ENCODE measurements around the gene STEAP2.

Gene STEAP2

GRCh38 chr7:90227259-90227658 lies 15.7 kb downstream of the STEAP2 start:
- TF ChIP-seq, protein P1, sequence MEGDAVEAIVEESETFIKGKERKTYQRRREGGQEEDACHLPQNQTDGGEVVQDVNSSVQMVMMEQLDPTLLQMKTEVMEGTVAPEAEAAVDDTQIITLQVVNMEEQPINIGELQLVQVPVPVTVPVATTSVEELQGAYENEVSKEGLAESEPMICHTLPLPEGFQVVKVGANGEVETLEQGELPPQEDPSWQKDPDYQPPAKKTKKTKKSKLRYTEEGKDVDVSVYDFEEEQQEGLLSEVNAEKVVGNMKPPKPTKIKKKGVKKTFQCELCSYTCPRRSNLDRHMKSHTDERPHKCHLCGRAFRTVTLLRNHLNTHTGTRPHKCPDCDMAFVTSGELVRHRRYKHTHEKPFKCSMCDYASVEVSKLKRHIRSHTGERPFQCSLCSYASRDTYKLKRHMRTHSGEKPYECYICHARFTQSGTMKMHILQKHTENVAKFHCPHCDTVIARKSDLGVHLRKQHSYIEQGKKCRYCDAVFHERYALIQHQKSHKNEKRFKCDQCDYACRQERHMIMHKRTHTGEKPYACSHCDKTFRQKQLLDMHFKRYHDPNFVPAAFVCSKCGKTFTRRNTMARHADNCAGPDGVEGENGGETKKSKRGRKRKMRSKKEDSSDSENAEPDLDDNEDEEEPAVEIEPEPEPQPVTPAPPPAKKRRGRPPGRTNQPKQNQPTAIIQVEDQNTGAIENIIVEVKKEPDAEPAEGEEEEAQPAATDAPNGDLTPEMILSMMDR (conservative IDR thresholded peaks at IDR 0.05; ENCODE audit: low read length) = no peak
- no peak for TF ChIP-seq EZH2phosphoT487 (IDR thresholded peaks at IDR 0.05; ENCODE audit: borderline replicate concordance)
- Histone ChIP-seq H3K4me3 (ENCODE audit: low read length, poor library complexity, severe bottlenecking) (no peak overlapping the region), H3K4me1 (ENCODE audit: insufficient read depth, low read length, poor library complexity, severe bottlenecking) (no peaks in the 10 kb centered on the region), H3K79me2 (ENCODE audit: insufficient read depth, low read length) (no peaks in the 10 kb centered on the region), H3K27me3 (ENCODE audit: insufficient read depth, low read length, poor library complexity, severe bottlenecking) (no peaks in the 10 kb centered on the region), H2AFZ (ENCODE audit: low read length) (no peak overlapping the region), H3K9me2 (replicated peaks; ENCODE audit: low read depth, low read length) (no peaks in the 10 kb centered on the region), H3F3A (ENCODE audit: low read depth) (no peaks in the 10 kb centered on the region), H4K20me1 (ENCODE audit: insufficient read depth, low read length, poor library complexity, severe bottlenecking) (no peaks in the 10 kb centered on the region), H3K4me2 (ENCODE audit: low read depth, low read length, poor library complexity, severe bottlenecking) (no peak overlapping the region), H3K9me3 (ENCODE audit: insufficient read depth, low read depth, low read length) (no peaks in the 10 kb centered on the region), H3K9ac (ENCODE audit: low read depth, low read length, poor library complexity, severe bottlenecking) (no peak overlapping the region), H3K36me3 (ENCODE audit: insufficient read depth, low read length) (no peaks in the 10 kb centered on the region)

DNA sequence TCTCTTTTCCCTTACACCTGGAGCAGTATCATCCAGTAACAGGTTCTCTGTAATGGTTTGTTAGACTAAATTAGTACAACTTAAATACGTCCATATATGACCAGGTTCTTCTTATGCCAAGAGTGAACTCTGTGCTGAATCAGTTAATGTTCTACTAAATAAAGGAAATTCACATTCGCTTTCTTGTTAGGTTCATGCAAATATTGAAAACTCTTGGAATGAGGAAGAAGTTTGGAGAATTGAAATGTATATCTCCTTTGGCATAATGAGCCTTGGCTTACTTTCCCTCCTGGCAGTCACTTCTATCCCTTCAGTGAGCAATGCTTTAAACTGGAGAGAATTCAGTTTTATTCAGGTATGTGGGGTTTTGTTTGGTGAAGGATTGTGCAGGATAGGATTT lies 18.1 kb downstream of the STEAP2 start:
- TF ChIP-seq, protein P1 (conservative IDR thresholded peaks at IDR 0.05; ENCODE audit: low read length) = no peak
- TF ChIP-seq EZH2phosphoT487 (IDR thresholded peaks at IDR 0.05; ENCODE audit: borderline replicate concordance) = no peak
- no peaks in the 10 kb centered on the region for H3K79me2 ChIP-seq (ENCODE audit: insufficient read depth, low read length)
- no peak overlapping the region for H3K9ac ChIP-seq (ENCODE audit: low read depth, low read length, poor library complexity, severe bottlenecking)

GRCh38 chr7:90230834-90231233 lies 19.3 kb downstream of the STEAP2 start:
- Histone ChIP-seq H3K9me2 (replicated peaks; ENCODE audit: low read depth, low read length) (no peaks in the 10 kb centered on the region), H3F3A (ENCODE audit: low read depth) (no peaks in the 10 kb centered on the region), H3K4me3 (ENCODE audit: low read length, poor library complexity, severe bottlenecking) (no peak overlapping the region), H3K27me3 (ENCODE audit: insufficient read depth, low read length, poor library complexity, severe bottlenecking) (no peaks in the 10 kb centered on the region), H4K20me1 (ENCODE audit: insufficient read depth, low read length, poor library complexity, severe bottlenecking) (no peaks in the 10 kb centered on the region), H3K36me3 (ENCODE audit: insufficient read depth, low read length) (no peaks in the 10 kb centered on the region), H3K79me2 (ENCODE audit: insufficient read depth, low read length) (no peaks in the 10 kb centered on the region), H3K4me1 (ENCODE audit: insufficient read depth, low read length, poor library complexity, severe bottlenecking) (no peaks in the 10 kb centered on the region), H3K9ac (ENCODE audit: low read depth, low read length, poor library complexity, severe bottlenecking) (no peak overlapping the region), H3K9me3 (ENCODE audit: insufficient read depth, low read depth, low read length) (no peaks in the 10 kb centered on the region), H3K4me2 (ENCODE audit: low read depth, low read length, poor library complexity, severe bottlenecking) (no peak overlapping the region), H2AFZ (ENCODE audit: low read length) (no peak overlapping the region)
- no peak for TF ChIP-seq EZH2phosphoT487 (IDR thresholded peaks at IDR 0.05; ENCODE audit: borderline replicate concordance)
- TF ChIP-seq, protein P1 (conservative IDR thresholded peaks at IDR 0.05; ENCODE audit: low read length) = no peak

More for the DNA sequence above, 18.1 kb downstream of the STEAP2 start:
- Histone ChIP-seq H3K4me3 (ENCODE audit: low read length, poor library complexity, severe bottlenecking) (no peak overlapping the region), H2AFZ (ENCODE audit: low read length) (no peak overlapping the region), H3K27me3 (ENCODE audit: insufficient read depth, low read length, poor library complexity, severe bottlenecking) (no peaks in the 10 kb centered on the region), H3K9me3 (ENCODE audit: insufficient read depth, low read depth, low read length) (no peaks in the 10 kb centered on the region), H3F3A (ENCODE audit: low read depth) (no peaks in the 10 kb centered on the region), H3K9me2 (replicated peaks; ENCODE audit: low read depth, low read length) (no peaks in the 10 kb centered on the region), H4K20me1 (ENCODE audit: insufficient read depth, low read length, poor library complexity, severe bottlenecking) (no peaks in the 10 kb centered on the region), H3K36me3 (ENCODE audit: insufficient read depth, low read length) (no peaks in the 10 kb centered on the region), H3K4me1 (ENCODE audit: insufficient read depth, low read length, poor library complexity, severe bottlenecking) (no peaks in the 10 kb centered on the region), H3K4me2 (ENCODE audit: low read depth, low read length, poor library complexity, severe bottlenecking) (no peak overlapping the region)
